B cell (primary cell): ENCODE measurements around the gene ATF1. TPM values are rescaled to one million over a fixed set of nuclear protein-coding genes. Genes with fewer than 3 reads are reported as not detected.
A peak's percentile ranks its signal among the peaks of the same experiment; 100 is the strongest.

Experiments used
- ATAC-seq: fragments of 200-7000 bp; cut with Tn5 transposase; one replicate; pipeline ENCODE4 v1.10.0; 2021; ENCODE audit warnings: low read depth, mild to moderate bottlenecking, moderate number of reproducible peaks, moderate library complexity
- CTCF ChIA-PET: fragments of 350-600 bp; sonication (Branson Sonifier 250); formaldehyde crosslinking; loops from one replicate; lab custom pipeline; 2021; ENCODE audit warnings: antibody characterized with exemption, inconsistent platforms; lab: Charles Lee
- POLR2A ChIA-PET: fragments of 350-600 bp; sonication (Branson Sonifier 250); formaldehyde crosslinking; loops from one replicate; lab custom pipeline; 2021; ENCODE audit warnings: antibody characterized with exemption; lab: Charles Lee
- DNase-seq: peaks from one replicate; pipeline ENCODE4 v3.0.0; 2013
- H2AFZ ChIP-seq: 2 replicates; pipeline ENCODE4 v1.6.1; 2012; ENCODE audit warnings: mild to moderate bottlenecking, low read depth, low read length; ENCODE audit not compliant: insufficient read depth, poor library complexity, severe bottlenecking
- H3K27ac ChIP-seq, 2 donors: 1 replicate in 1 of 2; 2 replicates in 1 of 2; pipeline ENCODE4 v1.5.1; 2012 to 2013; ENCODE audit warnings: low read length in 2 of 2, mild to moderate bottlenecking in 2 of 2, moderate library complexity in 1 of 2
- H3K27me3 ChIP-seq, 4 experiments: fragments of 200-600 bp in 1 of 4; sonication (generic) in 1 of 4; replicated peaks in 1 of 4; 1 replicate in 2 of 4; 2 replicates in 2 of 4; pipeline versions ENCODE4 v1.6.1 to v1.7.0; 2013 to 2016; ENCODE audit warnings: low read length in 3 of 4, mild to moderate bottlenecking in 2 of 4, mixed read lengths in 1 of 4, moderate library complexity in 1 of 4; ENCODE audit not compliant: insufficient read depth in 4 of 4, control insufficient read depth in 3 of 4; ENCODE audit errors: control extremely low read depth in 1 of 4
- H3K36me3 ChIP-seq, 2 experiments: replicated peaks in 1 of 2; 1 replicate in 1 of 2; 2 replicates in 1 of 2; pipeline versions ENCODE4 v1.6.1 to v1.7.1; 2013; ENCODE audit warnings: low read length in 1 of 2; ENCODE audit not compliant: insufficient read depth in 2 of 2, control insufficient read depth in 1 of 2; ENCODE audit errors: control extremely low read depth in 1 of 2, extremely low read depth in 1 of 2
- H3K4me1 ChIP-seq, 2 donors: fragments of 200-600 bp in 1 of 2; sonication (generic) in 1 of 2; 1 replicate in 1 of 2; 2 replicates in 1 of 2; pipeline versions ENCODE4 v1.5.1 to v1.6.1; 2013 to 2017; ENCODE audit warnings: low read length in 2 of 2; ENCODE audit not compliant: control insufficient read depth in 2 of 2, insufficient read depth in 2 of 2
- H3K4me2 ChIP-seq: replicated peaks from 2 replicates; pipeline ENCODE3; 2012; ENCODE audit warnings: mild to moderate bottlenecking, low read depth, low read length; ENCODE audit not compliant: poor library complexity, severe bottlenecking
- H3K4me3 ChIP-seq, 5 experiments: fragments of 200-600 bp in 1 of 5; sonication (generic) in 1 of 5; 1 replicate in 3 of 5; 2 replicates in 2 of 5; pipeline versions ENCODE4 v1.5.1 to v1.7.0; 2011 to 2016; ENCODE audit warnings: low read length in 4 of 5, mild to moderate bottlenecking in 4 of 5, low read depth in 2 of 5, control low read depth in 1 of 5, moderate library complexity in 1 of 5; ENCODE audit not compliant: insufficient read depth in 1 of 5; ENCODE audit errors: control extremely low read depth in 1 of 5, extremely low read depth in 1 of 5
- H3K79me2 ChIP-seq: fragments of 200-600 bp; sonication (generic); one replicate; pipeline ENCODE4 v1.6.0; 2016; ENCODE audit warnings: low read length; ENCODE audit not compliant: control insufficient read depth, insufficient read depth
- H3K9ac ChIP-seq: fragments of 200-600 bp; sonication (generic); 2 replicates; pipeline ENCODE4 v1.6.1; 2017; ENCODE audit warnings: mild to moderate bottlenecking, low read length, moderate library complexity
- H3K9me3 ChIP-seq, 3 donors: one replicate each; pipeline versions ENCODE4 v1.6.1 to v1.7.1; 2013; ENCODE audit warnings: low read length in 2 of 3; ENCODE audit not compliant: control insufficient read depth in 2 of 3, insufficient read depth in 1 of 3; ENCODE audit errors: control extremely low read depth in 1 of 3
- H4K20me1 ChIP-seq: 2 replicates; pipeline ENCODE4 v1.6.0; 2012; ENCODE audit warnings: mild to moderate bottlenecking, low read length; ENCODE audit not compliant: insufficient read depth, control insufficient read depth, poor library complexity, severe bottlenecking
- H3K27ac Mint-ChIP-seq: one replicate; pipeline ENCODE4 v1.8.0; 2021; ENCODE audit warnings: mixed read lengths
- H3K27me3 Mint-ChIP-seq: one replicate; pipeline ENCODE4 v1.8.0; 2021; ENCODE audit warnings: mixed read lengths
- H3K4me1 Mint-ChIP-seq: one replicate; pipeline ENCODE4 v1.8.0; 2021; ENCODE audit warnings: mixed read lengths
- H3K4me3 Mint-ChIP-seq: one replicate; pipeline ENCODE4 v1.8.0; 2021; ENCODE audit warnings: mixed read lengths
- H3K9me3 Mint-ChIP-seq: one replicate; pipeline ENCODE4 v1.8.0; 2022; ENCODE audit warnings: mixed read lengths; ENCODE audit not compliant: insufficient read depth
- EZH2 ChIP-seq: IDR thresholded peaks from 2 replicates; pipeline ENCODE4 v1.6.1; 2012; ENCODE audit warnings: borderline replicate concordance, low read depth, mild to moderate bottlenecking, moderate library complexity, low read length; ENCODE audit not compliant: insufficient read depth, poor library complexity, severe bottlenecking
- WGBS: methylation state at CpG from one replicate; pipeline ENCODE4 v1.1.5; 2013; ENCODE audit warnings: missing lambda C conversion rate; ENCODE audit not compliant: insufficient coverage; 5-methylcytosine and 5-hydroxymethylcytosine counted together
- intact Hi-C: fragments of 100-400 bp; cut with micrococcal nuclease; formaldehyde crosslinking; loops from one replicate; pipeline ENCODE4 v1.10.0; 2022
- polyA plus RNA-seq: library from polyadenylated mRNA; depleted of rRNA; stranded (reverse); fragments of >200 nt; gene quantifications from 2 replicates; pipeline ENCODE4 v1.2.3, GENCODE V29; 2012
- total RNA-seq, 2 donors: library from RNA; stranded (reverse); fragments of 120-200 nt in 1 of 2; gene quantifications; 1 replicate in 1 of 2; 2 replicates in 1 of 2; pipeline versions ENCODE4 v1.2.3 to v1.2.4, GENCODE V29; 2013 to 2022
- TF ChIP-seq, protein P1 (sequence below): fragments of 200-600 bp; IDR thresholded peaks from one replicate; pipeline ENCODE4 v1.8.0; 2022; ENCODE audit warnings: antibody characterized with exemption, mild to moderate bottlenecking

ATF1 gene
- total and polyA plus RNA-seq, 2 donors (not counting 1 experiment from before 2014, with no cell fraction given) = 17.2 to 39.5 TPM

DNA sequence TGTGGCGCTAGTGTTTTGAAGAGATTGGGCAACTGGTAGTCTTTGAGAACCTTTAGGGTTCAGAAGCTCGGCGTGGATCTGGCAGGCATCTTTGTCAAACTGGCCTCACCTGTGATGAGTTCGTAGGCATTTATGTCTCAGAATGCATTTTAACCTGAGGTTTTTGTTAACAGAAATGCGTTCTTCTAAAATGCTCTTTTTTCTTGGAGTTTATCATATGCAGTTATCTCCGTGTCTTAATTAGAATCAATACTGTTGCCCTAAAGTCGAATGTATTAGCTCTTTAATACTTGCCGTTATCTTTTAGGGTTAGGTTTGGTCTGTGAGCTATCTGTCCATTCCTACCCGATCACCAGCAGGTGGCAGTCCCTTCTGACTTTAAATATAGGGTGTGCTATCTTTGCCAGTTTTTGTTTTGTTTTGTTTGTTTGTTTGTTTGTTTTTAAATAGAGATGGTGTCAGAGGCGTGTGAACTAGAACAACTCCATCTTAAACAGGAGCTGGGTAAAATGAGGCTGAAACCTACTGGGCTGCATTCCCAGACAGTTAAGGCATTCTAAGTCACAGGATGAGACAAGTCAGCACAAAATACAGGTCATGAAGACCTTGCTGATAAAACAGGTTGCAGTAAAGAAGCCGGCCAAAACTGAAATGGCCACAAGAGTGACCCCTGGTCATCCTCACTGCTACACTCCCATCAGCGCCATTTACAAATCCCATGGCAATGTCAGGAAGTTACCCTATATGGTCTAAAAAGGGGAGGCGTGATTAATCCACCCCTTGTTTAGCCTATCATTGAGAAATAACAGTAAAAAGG is 1.4 kb downstream of the ATF1 start:
- intact Hi-C loops = loop anchor here (1.0 to 10.0 kb wide), 9 partner anchors 59 to 559 kb away; partner anchors contain the start of genes BIN2, CSRNP2, LARP4 and LETMD1
- Histone ChIP-seq H3K4me2 (peak overlapping the region; percentile 91), H3K27ac (peak overlapping the region; percentile 64 to 95), H3K4me1 (peaks cover 10 to 33% of the 10 kb centered on the region in 2 donors), H2AFZ (peak overlapping the region; percentile 93), H3K9me3 (peaks cover 0 to 7% (median 0%) of the 10 kb centered on the region in 3 donors), H3K27me3 (no peaks in the 10 kb centered on the region), H3K36me3 (no peaks in the 10 kb centered on the region), H3K79me2 (peaks cover 41% of the 10 kb centered on the region), H3K4me3 (peak overlapping the region; percentile 92 to 98 (median 96)), H4K20me1 (peaks cover 31% of the 10 kb centered on the region), H3K9ac (peak overlapping the region; percentile 97)
- DNase-seq (peak; percentile 73), ATAC-seq (peak; percentile 10)
- ChIA-PET CTCF (interaction anchor here (0.6 to 6.5 kb wide), 31 partner anchors 9 to 766 kb away, joined by 3 to 102 read pairs (median 3); partner anchors contain the start of genes CSRNP2, DAZAP2, POU6F1 and SLC11A2), POLR2A (interaction anchor here (0.9 to 1.8 kb wide), 3 partner anchors 453 to 655 kb away, joined by 3 to 10 read pairs (median 6); partner anchors contain the start of genes DAZAP2 and POU6F1)
- Mint-ChIP-seq H3K4me1 (peaks cover 35% of the 10 kb centered on the region), H3K9me3 (no peaks in the 10 kb centered on the region), H3K27ac (peak overlapping the region; percentile 99), H3K27me3 (no peaks in the 10 kb centered on the region), H3K4me3 (peak overlapping the region; percentile 91)
- TF ChIP-seq, protein P1, sequence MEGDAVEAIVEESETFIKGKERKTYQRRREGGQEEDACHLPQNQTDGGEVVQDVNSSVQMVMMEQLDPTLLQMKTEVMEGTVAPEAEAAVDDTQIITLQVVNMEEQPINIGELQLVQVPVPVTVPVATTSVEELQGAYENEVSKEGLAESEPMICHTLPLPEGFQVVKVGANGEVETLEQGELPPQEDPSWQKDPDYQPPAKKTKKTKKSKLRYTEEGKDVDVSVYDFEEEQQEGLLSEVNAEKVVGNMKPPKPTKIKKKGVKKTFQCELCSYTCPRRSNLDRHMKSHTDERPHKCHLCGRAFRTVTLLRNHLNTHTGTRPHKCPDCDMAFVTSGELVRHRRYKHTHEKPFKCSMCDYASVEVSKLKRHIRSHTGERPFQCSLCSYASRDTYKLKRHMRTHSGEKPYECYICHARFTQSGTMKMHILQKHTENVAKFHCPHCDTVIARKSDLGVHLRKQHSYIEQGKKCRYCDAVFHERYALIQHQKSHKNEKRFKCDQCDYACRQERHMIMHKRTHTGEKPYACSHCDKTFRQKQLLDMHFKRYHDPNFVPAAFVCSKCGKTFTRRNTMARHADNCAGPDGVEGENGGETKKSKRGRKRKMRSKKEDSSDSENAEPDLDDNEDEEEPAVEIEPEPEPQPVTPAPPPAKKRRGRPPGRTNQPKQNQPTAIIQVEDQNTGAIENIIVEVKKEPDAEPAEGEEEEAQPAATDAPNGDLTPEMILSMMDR = peak; percentile 80
- TF ChIP-seq EZH2 = no peak
- WGBS = 20% methylated on average over 5 of the region's 13 CpGs

DNA sequence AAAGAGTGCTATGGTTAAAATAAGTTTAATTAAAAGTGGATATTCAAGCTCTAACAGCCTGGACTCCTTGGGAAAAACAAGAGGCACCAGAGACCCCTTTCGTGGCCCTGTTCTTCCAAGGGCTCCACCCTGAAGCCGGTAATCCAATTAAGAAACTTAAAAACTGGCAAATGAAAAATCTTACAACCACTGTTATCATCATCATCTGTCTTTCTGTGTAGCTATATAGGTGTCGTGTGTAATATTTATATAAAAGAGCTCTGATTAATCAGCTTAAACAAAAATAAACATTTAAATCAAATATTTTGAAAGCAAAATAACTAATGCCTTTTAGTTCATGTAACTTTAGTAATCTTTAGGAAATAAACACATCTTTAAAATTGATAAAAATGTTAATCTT is 4.5 kb downstream of the ATF1 start:
- peaks cover 1 to 8% of the 10 kb centered on the region in 2 experiments for H3K36me3 ChIP-seq
- peaks cover 6% of the 10 kb centered on the region for H3K9me3 Mint-ChIP-seq
- CTCF ChIA-PET = interaction anchor here (0.7 to 6.5 kb wide), 3 partner anchors 9 to 479 kb away, joined by 3 to 102 read pairs (median 3); no protein-coding TSS in a partner anchor
- no peak for TF ChIP-seq EZH2
- TF ChIP-seq, protein P1 = no peak
- H3K27me3 ChIP-seq = no peaks in the 10 kb centered on the region
- DNase-seq (no peak), ATAC-seq (no peak)
- H3K27ac Mint-ChIP-seq = no peak overlapping the region
- H3K9me3 ChIP-seq = peaks cover 0 to 10% (median 0%) of the 10 kb centered on the region in 3 donors
- H3K27ac ChIP-seq = no peak overlapping the region
- no peak overlapping the region for H3K4me3 ChIP-seq
- H4K20me1 ChIP-seq = peaks cover 38% of the 10 kb centered on the region
- no peaks in the 10 kb centered on the region for H3K27me3 Mint-ChIP-seq
- H3K9ac ChIP-seq = no peak overlapping the region
- H2AFZ ChIP-seq = no peak overlapping the region
- H3K4me1 Mint-ChIP-seq = peaks cover 20% of the 10 kb centered on the region
- no peak overlapping the region for H3K4me3 Mint-ChIP-seq
- intact Hi-C loops = loop anchor here (10.0 kb wide), 2 partner anchors 476 to 556 kb away; partner anchors contain the start of gene BIN2
- POLR2A ChIA-PET = no interaction called here
- peaks cover 10 to 14% of the 10 kb centered on the region in 2 donors for H3K4me1 ChIP-seq
- peaks cover 65% of the 10 kb centered on the region for H3K79me2 ChIP-seq
- no peak overlapping the region for H3K4me2 ChIP-seq
- WGBS = no CpG with 5 or more reads among the region's 3 CpGs
